Measurements from ENCODE around the gene HSPA1A.

HSPA1A gene

DNA sequence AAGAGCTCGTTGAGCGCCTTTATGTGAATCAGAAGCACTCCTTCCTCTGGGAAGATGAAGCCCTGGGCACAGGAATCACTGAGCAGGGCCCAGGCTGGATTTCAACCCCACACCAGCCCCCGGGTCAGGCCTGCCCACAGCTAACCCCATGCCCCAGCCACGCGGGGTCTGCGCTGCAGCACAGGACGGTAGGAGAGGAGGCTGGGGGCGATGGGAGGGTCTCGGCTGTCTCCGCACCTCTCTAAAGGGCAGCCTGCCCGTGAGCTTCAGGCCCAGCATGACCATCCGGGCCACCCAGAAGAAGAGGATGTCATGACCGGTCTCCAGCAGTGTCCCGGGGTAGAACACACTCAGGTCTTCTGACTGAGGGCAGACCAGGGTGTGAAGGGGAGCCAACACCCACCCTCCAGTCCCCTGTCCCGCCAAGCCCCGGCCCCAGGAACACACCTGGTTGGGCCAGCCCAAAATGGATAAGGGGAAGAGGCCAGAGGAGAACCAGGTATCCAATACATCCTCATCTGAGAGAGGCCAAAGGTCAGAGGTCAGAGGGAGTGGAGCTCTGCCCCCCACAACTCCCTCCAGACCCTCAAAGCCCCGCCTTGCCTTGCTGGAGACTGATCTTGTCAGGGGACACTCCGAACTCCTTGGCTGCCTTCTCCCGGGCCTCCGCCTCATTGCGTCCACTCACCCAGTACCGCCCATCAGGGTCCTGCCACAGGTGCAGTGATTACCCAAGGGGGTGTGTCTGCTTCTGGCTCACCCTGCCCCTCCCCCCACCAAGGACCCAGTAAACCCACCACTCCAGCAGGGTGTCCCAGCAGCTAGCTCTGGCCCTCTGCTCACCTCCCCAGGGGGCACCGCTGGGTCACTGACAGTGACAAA, 33.9 kb upstream of the HSPA1A start:
- TF ChIP-seq, protein P1, sequence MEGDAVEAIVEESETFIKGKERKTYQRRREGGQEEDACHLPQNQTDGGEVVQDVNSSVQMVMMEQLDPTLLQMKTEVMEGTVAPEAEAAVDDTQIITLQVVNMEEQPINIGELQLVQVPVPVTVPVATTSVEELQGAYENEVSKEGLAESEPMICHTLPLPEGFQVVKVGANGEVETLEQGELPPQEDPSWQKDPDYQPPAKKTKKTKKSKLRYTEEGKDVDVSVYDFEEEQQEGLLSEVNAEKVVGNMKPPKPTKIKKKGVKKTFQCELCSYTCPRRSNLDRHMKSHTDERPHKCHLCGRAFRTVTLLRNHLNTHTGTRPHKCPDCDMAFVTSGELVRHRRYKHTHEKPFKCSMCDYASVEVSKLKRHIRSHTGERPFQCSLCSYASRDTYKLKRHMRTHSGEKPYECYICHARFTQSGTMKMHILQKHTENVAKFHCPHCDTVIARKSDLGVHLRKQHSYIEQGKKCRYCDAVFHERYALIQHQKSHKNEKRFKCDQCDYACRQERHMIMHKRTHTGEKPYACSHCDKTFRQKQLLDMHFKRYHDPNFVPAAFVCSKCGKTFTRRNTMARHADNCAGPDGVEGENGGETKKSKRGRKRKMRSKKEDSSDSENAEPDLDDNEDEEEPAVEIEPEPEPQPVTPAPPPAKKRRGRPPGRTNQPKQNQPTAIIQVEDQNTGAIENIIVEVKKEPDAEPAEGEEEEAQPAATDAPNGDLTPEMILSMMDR (IDR thresholded peaks at IDR 0.05; ENCODE audit: control insufficient read depth, insufficient read depth, low read depth, low read length, missing control alignments), result no peak
- H3K4me3 ChIP-seq (ENCODE audit: control insufficient read depth, low read depth, low read length), result no peak overlapping the region
- DNase-seq (ENCODE audit: low read depth), result no peak

DNA sequence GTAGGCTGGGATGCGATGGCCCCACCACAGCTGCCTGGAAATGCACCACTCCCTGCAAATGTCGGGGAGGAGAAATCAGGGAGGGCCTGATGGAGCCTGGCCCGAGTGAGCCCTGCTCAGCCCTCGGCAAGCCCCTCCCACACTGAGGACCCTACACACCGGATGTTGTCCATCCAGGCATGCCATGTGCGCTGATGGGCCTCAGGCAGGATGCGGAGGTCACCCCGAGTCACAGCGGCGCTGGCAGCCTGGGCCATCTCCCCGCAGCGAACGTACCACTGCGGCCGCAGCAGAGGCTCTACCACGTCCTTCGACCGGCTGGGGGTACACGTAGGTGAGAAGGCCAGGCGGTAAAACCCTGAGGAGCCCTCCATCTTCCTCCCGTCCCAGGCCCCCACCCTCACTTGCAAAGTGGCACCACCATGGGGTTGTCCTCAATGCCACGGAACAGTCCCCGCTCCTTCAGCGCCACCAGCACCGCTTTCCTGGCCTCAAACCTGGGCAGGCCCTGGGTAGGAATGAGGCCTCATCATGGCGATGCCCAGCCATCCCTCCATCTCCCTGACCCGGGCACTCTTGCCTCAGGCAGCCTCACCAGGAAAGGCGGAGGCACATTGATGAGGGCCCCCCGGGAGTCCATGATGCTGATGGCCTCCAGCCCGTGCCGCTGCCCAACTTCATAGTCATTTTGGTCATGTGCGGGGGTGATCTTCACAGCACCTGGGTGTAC, 33.1 kb upstream of the HSPA1A start:
- TF ChIP-seq, protein P1 (IDR thresholded peaks at IDR 0.05; ENCODE audit: control insufficient read depth, insufficient read depth, low read depth, low read length, missing control alignments), result no peak
- DNase-seq (ENCODE audit: low read depth), result no peak
- H3K4me3 ChIP-seq (ENCODE audit: control insufficient read depth, low read depth, low read length), result no peak overlapping the region

DNA sequence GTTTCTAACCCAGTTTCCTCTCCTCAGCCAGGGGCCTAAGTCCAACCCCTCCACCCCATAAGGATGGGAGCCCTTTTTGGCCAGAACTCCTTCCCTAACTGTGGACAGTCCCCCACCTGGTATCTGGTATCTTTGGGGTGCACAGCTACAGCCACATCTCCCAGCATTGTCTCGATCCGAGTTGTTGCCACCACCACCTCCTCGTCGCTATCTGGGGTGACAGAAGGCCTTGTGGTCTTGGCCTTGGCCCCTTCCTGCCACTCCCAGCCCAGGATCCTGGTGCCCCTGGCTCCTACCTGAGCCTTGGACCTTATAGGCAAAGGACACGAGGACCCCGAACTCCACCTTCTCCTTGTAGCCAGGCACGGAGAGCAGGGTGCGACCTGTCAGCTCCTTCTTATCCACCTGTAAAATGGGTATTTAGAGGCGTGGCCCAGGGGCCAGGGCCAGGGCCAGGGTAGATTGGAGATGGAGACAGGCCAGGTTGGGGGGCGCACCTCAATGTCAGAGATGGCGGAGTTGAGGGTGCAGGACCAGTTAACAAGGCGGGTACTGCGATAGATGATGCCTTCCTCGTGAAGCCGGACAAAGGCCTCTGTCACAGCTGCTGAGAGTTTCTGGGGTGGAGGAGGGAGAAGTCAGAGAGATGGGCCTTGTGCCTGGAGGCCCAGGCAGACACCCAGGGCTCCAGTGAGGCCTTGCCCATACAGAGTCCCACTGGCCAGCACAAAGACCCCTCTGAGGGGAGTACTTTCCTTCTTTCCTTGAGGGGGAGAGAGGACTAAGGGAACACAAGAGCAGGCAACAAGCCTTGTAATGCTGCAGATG, 31.0 kb upstream of the HSPA1A start:
- DNase-seq (ENCODE audit: low read depth), result no peak
- no peak overlapping the region for H3K4me3 ChIP-seq (ENCODE audit: control insufficient read depth, low read depth, low read length)
- TF ChIP-seq, protein P1 (IDR thresholded peaks at IDR 0.05; ENCODE audit: control insufficient read depth, insufficient read depth, low read depth, low read length, missing control alignments), result no peak

DNA sequence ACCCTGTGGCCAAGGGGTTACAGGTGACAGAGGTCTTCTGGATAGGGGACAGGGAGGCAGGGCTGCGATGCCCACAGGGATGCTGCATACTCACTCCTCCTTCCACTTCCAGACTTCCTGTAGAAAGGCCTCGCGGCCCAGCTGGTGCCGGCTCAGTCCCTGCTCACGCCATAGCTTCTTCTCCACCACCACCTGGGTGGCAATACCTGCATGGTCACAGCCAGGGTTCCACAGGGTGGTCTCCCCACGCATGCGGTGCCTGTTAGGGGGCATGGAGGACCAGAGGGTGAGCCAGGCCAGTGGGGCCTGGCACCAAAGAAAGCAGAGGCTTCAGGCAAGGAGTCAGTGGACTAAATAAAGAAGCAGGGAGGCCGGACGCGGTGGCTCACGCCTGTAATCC, 29.9 kb upstream of the HSPA1A start:
- TF ChIP-seq, protein P1 (IDR thresholded peaks at IDR 0.05; ENCODE audit: control insufficient read depth, insufficient read depth, low read depth, low read length, missing control alignments), result no peak
- H3K4me3 ChIP-seq (ENCODE audit: control insufficient read depth, low read depth, low read length), result no peak overlapping the region
- DNase-seq (ENCODE audit: low read depth), result no peak

DNA sequence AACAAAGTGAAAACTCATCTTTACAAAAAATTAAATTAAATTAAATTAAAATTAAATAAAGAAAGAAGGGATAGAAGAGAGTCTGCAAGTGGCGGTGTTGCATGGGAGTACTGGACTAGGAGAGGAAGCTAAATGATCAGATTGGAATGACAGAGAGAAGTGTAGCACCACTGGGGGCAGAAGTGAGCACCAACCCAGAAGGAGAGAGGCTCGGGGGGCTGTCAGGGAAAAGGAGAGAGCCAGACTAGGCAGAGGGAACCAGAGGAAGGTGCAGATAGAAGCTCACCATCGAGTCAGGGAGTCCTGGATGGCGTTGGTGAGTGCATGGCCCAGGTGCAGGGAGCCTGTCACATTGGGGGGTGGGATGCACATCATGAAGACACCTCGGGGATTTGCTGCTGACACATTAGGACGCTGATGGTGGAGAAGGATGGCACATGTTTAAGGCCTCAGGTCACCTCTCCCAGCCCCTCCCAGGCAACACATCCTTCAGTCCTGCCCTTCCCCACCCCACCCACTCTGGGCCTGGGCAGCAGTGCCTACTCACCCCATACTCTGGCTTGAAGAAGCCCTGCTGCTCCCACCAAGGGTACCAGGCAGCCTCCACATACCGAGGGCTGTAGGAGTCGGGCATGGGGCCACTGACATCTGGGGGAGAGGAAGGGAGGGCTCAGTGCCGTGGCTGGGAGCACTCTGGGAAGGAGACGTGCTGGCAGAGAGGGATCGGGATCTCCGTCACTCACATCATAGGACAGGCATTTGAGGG, 23.8 kb upstream of the HSPA1A start:
- no peak overlapping the region for H3K4me3 ChIP-seq (ENCODE audit: control insufficient read depth, low read depth, low read length)
- TF ChIP-seq, protein P1 (IDR thresholded peaks at IDR 0.05; ENCODE audit: control insufficient read depth, insufficient read depth, low read depth, low read length, missing control alignments), result peak; percentile 73
- no peak for DNase-seq (ENCODE audit: low read depth)

DNA sequence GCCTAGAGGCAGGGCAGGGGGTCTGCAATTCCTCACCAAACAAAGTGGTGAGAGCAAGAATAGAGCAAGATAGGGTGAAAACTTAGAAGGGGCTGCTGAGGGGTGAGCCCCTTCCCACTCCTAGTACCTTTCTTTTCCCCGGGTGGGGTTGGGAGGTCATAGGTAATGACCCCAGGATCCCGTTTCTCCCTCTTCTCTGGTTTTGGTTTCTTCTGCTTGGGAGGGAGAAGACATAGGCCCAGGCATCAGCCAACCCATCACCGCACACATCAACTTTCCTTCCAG, 23.3 kb upstream of the HSPA1A start:
- H3K4me3 ChIP-seq (ENCODE audit: control insufficient read depth, low read depth, low read length), result no peak overlapping the region
- TF ChIP-seq, protein P1 (IDR thresholded peaks at IDR 0.05; ENCODE audit: control insufficient read depth, insufficient read depth, low read depth, low read length, missing control alignments), result no peak
- DNase-seq (ENCODE audit: low read depth), result no peak
